Spleen (tissue), 7 donors: ENCODE measurements around the gene USP28.

ENCODE experiments used
- CTCF ChIP-seq, 11 experiments: fragments of 200-600 bp in 7 of 11; fragments of 450-650 bp in 4 of 11; sonication (generic) in 4 of 11; IDR thresholded peaks in 8 of 11; conservative IDR thresholded peaks in 3 of 11; 1 replicate in 7 of 11; 2 replicates in 4 of 11; pipeline versions ENCODE4 v1.4.0 to v1.8.0; 2016 to 2021; ENCODE audit warnings: antibody characterized with exemption in 11 of 11, inconsistent platforms in 4 of 11, mild to moderate bottlenecking in 1 of 11
- POLR2AphosphoS5 ChIP-seq, 3 donors: sonication (generic); formaldehyde crosslinking; IDR thresholded peaks; one replicate each; pipeline ENCODE4 v1.5.1; 2017; ENCODE audit warnings: antibody characterized with exemption in 3 of 3
- donor health status: DM: no; HTN: no; CAD: no; lungs with moderate emphysema.
- donor health status: DM: no; HTN: no; CAD: no.
- donor health status: DM: no; HTN: no; CAD: no.

GRCh38 chr11:113856966-113857759 is 18.2 kb downstream of the USP28 start:
- TF ChIP-seq CTCF (IDR thresholded peaks at IDR 0.05 in 8 of 11, conservative IDR thresholded peaks at IDR 0.05 in 3 of 11) (no peak), POLR2AphosphoS5 (IDR thresholded peaks at IDR 0.05) (no peak)
